PC-3 (cell line): ENCODE data around the gene UBE2D3. TPM values are rescaled to one million over a fixed set of nuclear protein-coding genes. Genes with fewer than 3 reads are reported as not detected.
"Not testable (repeated sequence)": the region's sequence is repeated elsewhere in the genome, so short reads cannot be mapped to it uniquely, and the experiment has no call there.

ENCODE experiments used
- ATAC-seq: fragments of 200-7000 bp; cut with Tn5 transposase; 2 replicates; pipeline ENCODE4 v1.9.1; 2020; ENCODE audit warnings: mild to moderate bottlenecking, moderate library complexity
- BruUV-seq: library from RNA; stranded (reverse); fragments of 400-500 nt; replicated peaks from 2 replicates; lab custom pipeline; 2021; lab: Mats Ljungman, UMichigan
- CTCF ChIA-PET: fragments of 300-600 bp; sonication (Branson Sonifier 250); formaldehyde crosslinking; loops from one replicate; lab custom pipeline; 2022; ENCODE audit warnings: antibody characterized with exemption; lab: Charles Lee
- POLR2A ChIA-PET: fragments of 300-600 bp; sonication (Branson Sonifier 250); formaldehyde crosslinking; loops from one replicate; lab custom pipeline; 2022; ENCODE audit warnings: antibody characterized with exemption; ENCODE audit not compliant: unreplicated experiment; lab: Charles Lee
- DNase-seq: peaks from one replicate; pipeline ENCODE4 v3.0.0-alpha.2; 2015
- H2AFZ ChIP-seq: fragments of 300-600 bp; sonication (generic); 2 replicates; pipeline ENCODE4 v1.6.0; 2016; ENCODE audit warnings: antibody characterized with exemption, low read length
- H3F3A ChIP-seq: fragments of 300-600 bp; sonication (generic); one replicate; pipeline ENCODE4 v1.6.0; 2017; ENCODE audit warnings: antibody characterized with exemption, low read length, control low read depth, mild to moderate bottlenecking; ENCODE audit not compliant: unreplicated experiment
- H3K27ac ChIP-seq: fragments of 300-600 bp; sonication (generic); 2 replicates; pipeline ENCODE4 v1.5.1; 2016; ENCODE audit warnings: mild to moderate bottlenecking, low read length
- H3K27me3 ChIP-seq: fragments of 300-600 bp; sonication (generic); 2 replicates; pipeline ENCODE4 v1.6.1; 2016; ENCODE audit warnings: low read length, mixed read lengths
- H3K36me3 ChIP-seq: fragments of 300-600 bp; sonication (generic); 2 replicates; pipeline ENCODE4 v1.6.1; 2016; ENCODE audit warnings: low read depth, mixed run types, low read length, mixed read lengths
- H3K4me1 ChIP-seq: fragments of 300-600 bp; sonication (generic); 2 replicates; pipeline ENCODE4 v1.5.1; 2016; ENCODE audit warnings: low read length; ENCODE audit not compliant: insufficient read depth
- H3K4me2 ChIP-seq: fragments of 300-600 bp; sonication (generic); 2 replicates; pipeline ENCODE4 v1.6.0; 2016; ENCODE audit warnings: low read length
- H3K4me3 ChIP-seq: fragments of 300-600 bp; sonication (generic); 2 replicates; pipeline ENCODE4 v1.5.1; 2016; ENCODE audit warnings: mild to moderate bottlenecking, low read length, mixed read lengths
- H3K79me2 ChIP-seq: fragments of 300-600 bp; sonication (generic); 2 replicates; pipeline ENCODE4 v1.6.1; 2017; ENCODE audit warnings: low read length, mixed read lengths
- H3K9ac ChIP-seq: fragments of 300-600 bp; sonication (generic); 2 replicates; pipeline ENCODE4 v1.6.0; 2016; ENCODE audit warnings: mild to moderate bottlenecking, low read length
- H3K9me2 ChIP-seq: fragments of 300-600 bp; sonication (generic); replicated peaks from 2 replicates; pipeline ENCODE4 v1.6.1; 2016; ENCODE audit warnings: mixed run types, low read length, mixed read lengths
- H3K9me3 ChIP-seq: fragments of 300-600 bp; sonication (generic); 2 replicates; pipeline ENCODE4 v1.6.1; 2016; ENCODE audit warnings: low read length, mixed read lengths
- H4K20me1 ChIP-seq: fragments of 300-600 bp; sonication (generic); 2 replicates; pipeline ENCODE4 v1.6.1; 2016; ENCODE audit warnings: low read length, mixed read lengths
- EZH2 ChIP-seq: fragments of 300-600 bp; sonication (generic); IDR thresholded peaks from one replicate; pipeline ENCODE4 v1.6.1; 2017; ENCODE audit warnings: antibody characterized with exemption, mild to moderate bottlenecking, low read length; ENCODE audit not compliant: unreplicated experiment
- EZH2phosphoT487 ChIP-seq: fragments of 300-600 bp; sonication (generic); IDR thresholded peaks from 2 replicates; pipeline ENCODE4 v1.6.1; 2018; ENCODE audit warnings: mild to moderate bottlenecking, antibody characterized with exemption, low read length, borderline replicate concordance
- intact Hi-C: fragments of 100-400 bp; cut with micrococcal nuclease; formaldehyde crosslinking; loops from 2 replicates; pipeline ENCODE4 v1.9.0; 2023
- total RNA-seq: library from RNA; depleted of rRNA; stranded (reverse); fragments of >200 nt; gene quantifications from 2 replicates; pipeline ENCODE4 v1.2.3, GENCODE V29; 2014
- TF ChIP-seq, protein P1 (sequence below): fragments of 300-600 bp; sonication (generic); conservative IDR thresholded peaks from 2 replicates; pipeline ENCODE4 v1.5.1; 2017; ENCODE audit warnings: antibody characterized with exemption, low read depth, mild to moderate bottlenecking, low read length

UBE2D3 gene
- total RNA-seq, 1 experiment from 2014 or later: 435 TPM

DNA sequence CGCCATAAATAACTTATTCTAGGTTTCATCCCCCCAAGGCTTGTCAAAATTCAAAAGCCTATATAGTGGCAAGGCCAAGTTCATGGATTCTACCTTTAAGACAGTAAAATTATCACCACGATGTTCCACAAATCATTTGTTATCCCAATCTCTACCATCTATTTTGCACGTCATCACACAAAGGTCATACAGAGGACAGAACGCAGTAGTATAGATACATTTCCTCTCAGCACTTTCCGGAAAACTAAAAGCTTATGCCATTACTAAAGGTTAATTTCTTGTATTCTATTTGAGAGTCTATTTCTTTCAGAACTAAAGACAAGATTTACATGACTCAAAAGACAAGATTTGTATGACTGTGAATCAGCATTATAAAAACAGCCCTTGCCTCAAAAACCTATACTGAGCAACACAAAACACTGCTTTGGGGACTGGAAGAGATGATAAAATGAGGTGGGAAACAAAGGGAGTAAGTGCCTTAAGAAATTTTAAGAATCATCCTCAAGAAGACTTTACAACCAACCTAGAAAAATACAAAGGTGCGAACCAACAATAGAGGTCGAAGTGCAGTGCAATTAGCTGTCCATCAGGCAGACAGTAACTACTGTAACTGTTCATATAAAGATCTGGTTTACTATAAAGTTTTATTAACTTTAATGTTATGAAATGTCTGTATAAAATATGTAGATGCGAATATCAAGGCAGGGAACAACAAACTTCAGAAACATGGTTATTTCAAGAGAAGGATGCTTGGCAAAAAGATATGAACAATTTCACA lies 7.6 kb downstream of the UBE2D3 start:
- TF ChIP-seq EZH2phosphoT487: no peak
- TF ChIP-seq, protein P1, sequence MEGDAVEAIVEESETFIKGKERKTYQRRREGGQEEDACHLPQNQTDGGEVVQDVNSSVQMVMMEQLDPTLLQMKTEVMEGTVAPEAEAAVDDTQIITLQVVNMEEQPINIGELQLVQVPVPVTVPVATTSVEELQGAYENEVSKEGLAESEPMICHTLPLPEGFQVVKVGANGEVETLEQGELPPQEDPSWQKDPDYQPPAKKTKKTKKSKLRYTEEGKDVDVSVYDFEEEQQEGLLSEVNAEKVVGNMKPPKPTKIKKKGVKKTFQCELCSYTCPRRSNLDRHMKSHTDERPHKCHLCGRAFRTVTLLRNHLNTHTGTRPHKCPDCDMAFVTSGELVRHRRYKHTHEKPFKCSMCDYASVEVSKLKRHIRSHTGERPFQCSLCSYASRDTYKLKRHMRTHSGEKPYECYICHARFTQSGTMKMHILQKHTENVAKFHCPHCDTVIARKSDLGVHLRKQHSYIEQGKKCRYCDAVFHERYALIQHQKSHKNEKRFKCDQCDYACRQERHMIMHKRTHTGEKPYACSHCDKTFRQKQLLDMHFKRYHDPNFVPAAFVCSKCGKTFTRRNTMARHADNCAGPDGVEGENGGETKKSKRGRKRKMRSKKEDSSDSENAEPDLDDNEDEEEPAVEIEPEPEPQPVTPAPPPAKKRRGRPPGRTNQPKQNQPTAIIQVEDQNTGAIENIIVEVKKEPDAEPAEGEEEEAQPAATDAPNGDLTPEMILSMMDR: no peak
- TF ChIP-seq EZH2: no peak
- peaks cover 4% of the 10 kb centered on the region for H3F3A ChIP-seq
- no peak overlapping the region for H3K27ac ChIP-seq
- DNase-seq: no peak
- H3K9ac ChIP-seq: no peak overlapping the region
- H3K9me3 ChIP-seq: no peaks in the 10 kb centered on the region
- no peak overlapping the region for H2AFZ ChIP-seq
- ChIA-PET CTCF (no interaction called here), POLR2A (no interaction called here)
- no peaks in the 10 kb centered on the region for H3K27me3 ChIP-seq
- H3K79me2 ChIP-seq: peaks cover 100% of the 10 kb centered on the region
- intact Hi-C loops: loop anchor here (10.0 kb wide), 2 partner anchors 275 to 385 kb away; partner anchors contain the start of gene BDH2
- peaks cover 90% of the 10 kb centered on the region for H4K20me1 ChIP-seq
- no peaks in the 10 kb centered on the region for H3K9me2 ChIP-seq
- no peak for ATAC-seq
- H3K4me2 ChIP-seq: no peak overlapping the region
- H3K36me3 ChIP-seq: peaks cover 34% of the 10 kb centered on the region
- no peak overlapping the region for H3K4me3 ChIP-seq
- peaks cover 45% of the 10 kb centered on the region for H3K4me1 ChIP-seq
- no TSS peak for BruUV-seq

DNA sequence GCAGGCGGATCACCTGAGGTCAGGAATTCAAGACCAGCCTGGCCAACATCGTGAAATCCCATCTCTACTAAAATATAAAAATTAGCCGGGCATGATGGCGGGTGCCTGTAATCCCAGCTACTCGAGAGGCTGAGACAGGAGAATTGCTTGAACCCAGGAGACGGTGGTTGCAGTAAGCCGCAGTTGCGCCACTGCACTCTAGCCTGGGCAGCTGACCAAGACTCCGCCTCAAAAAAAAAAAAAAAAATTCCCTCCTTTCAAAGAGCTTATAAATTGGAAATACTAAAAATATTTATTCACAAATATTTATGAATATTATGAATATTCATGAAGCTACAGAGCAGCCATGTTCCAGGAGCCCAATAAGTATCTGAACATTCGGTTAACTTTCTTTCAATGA lies 8.3 kb downstream of the UBE2D3 start:
- CTCF ChIA-PET, intact Hi-C loops, H3K27me3 ChIP-seq, BruUV-seq, H3K9me3 ChIP-seq, H2AFZ ChIP-seq, H3K27ac ChIP-seq, DNase-seq, H3K9me2 ChIP-seq, H3K4me3 ChIP-seq, H3F3A ChIP-seq, H3K4me2 ChIP-seq, H3K9ac ChIP-seq, POLR2A ChIA-PET, ATAC-seq: not testable (repeated sequence)
- Histone ChIP-seq H3K36me3 (peaks cover 28% of the 10 kb centered on the region), H3K79me2 (peaks cover 100% of the 10 kb centered on the region), H3K4me1 (peaks cover 43% of the 10 kb centered on the region), H4K20me1 (peaks cover 84% of the 10 kb centered on the region)

DNA sequence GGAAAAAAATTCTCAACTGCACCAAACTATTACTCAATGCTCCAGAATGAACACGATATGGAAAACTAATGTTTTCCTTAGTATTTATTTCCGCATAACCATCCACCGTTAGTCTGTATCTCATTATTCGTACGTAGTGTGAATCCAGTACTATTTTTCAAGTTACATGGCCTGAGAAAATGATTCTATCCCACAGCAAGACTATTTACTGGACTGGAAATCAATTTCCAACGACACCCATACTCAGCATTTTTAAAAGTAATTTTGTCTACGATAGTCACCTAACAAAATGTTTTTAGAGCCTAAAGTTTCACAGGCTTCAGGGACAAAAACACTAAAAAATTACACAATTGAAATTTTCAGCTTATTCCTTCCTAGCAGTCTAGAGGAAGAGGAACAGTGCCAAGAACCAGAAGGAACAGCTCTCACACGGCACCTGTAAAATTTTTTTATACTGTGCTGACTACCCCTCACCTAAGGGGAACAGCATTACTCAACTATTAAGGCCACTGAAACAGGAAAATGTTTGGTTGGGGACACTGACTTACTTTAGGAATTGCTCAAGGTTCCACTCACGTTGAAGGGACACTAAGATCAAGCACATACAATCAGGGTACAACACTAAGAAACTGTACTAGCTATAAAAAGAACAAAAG lies 9.6 kb downstream of the UBE2D3 start:
- Histone ChIP-seq H3K27me3 (no peaks in the 10 kb centered on the region), H4K20me1 (peaks cover 81% of the 10 kb centered on the region), H3K4me1 (peaks cover 29% of the 10 kb centered on the region), H3K27ac (no peak overlapping the region), H3K79me2 (peaks cover 100% of the 10 kb centered on the region), H3K36me3 (peaks cover 27% of the 10 kb centered on the region; the same call in 1 of the 2 replicates), H3K4me3 (no peak overlapping the region), H3K9me2 (no peaks in the 10 kb centered on the region), H3F3A (peaks cover 4% of the 10 kb centered on the region), H3K4me2 (no peak overlapping the region), H3K9me3 (no peaks in the 10 kb centered on the region), H3K9ac (no peak overlapping the region), H2AFZ (no peak overlapping the region)
- CTCF ChIA-PET: no interaction called here
- intact Hi-C loops: no loop called here
- no TSS peak for BruUV-seq
- POLR2A ChIA-PET: no interaction called here
- DNase-seq: no peak
- no peak for ATAC-seq
- TF ChIP-seq EZH2: no peak
- TF ChIP-seq, protein P1: no peak
